Activated CD4-positive, alpha-beta T cell treated with anti-CD3 and anti-CD28 coated beads, Interleukin-2, amount 50 U/mL, for 48 hours (primary cell): Measurements from ENCODE around the gene TP53BP2.
"Not testable (repeated sequence)": the region's sequence is repeated elsewhere in the genome, so short reads cannot be mapped to it uniquely, and the experiment has no call there.

Experiments
- DNase-seq, 2 experiments: peaks; one replicate each; pipeline ENCODE4 v3.0.0-alpha.2; 2020

The TP53BP2 gene

DNA sequence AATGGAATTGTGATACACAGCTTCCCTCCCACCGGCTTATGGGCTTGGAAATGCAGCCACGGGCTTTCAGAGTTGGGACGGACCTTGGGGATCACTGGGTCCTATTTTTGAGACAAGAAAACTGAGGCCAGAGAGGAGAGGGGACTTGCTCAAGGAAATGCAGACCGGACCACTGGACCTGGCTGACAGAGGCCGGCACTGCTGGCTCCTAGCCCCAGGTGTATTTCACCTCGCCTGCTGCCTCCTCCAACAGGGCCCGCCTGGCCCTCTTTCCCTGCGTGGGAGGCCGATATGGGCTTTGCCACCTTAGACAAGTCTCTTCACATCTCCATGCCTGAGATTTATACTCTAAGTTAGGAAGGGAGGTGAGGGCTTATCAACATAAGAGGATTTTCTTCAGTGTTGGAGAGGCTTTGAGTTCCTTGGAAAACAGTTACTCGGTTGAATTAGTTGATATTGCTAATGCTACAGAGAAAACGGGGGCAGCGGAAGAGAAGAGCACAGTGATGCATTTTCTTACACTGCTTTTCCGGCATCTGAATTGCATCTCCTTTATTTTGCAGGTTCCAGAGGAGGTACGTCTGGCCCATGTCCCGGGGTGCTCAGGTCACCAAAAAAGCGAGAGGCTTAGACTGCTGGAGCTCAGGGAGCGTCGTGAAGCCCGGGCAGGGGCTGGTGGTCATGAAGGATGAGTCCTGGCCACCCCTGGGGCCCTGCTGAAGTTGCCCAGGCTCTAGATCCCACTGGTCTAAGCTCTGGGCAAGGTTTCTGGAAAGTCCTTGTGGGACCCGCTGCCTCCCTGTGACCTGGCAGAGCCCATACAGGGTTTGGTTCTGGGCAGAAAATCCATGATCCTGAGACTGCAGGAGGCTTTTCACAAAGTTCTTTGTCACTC is 88.7 kb downstream of the TP53BP2 start:
- no peak for DNase-seq

GRCh38 chr1:223755992-223756775 is 89.6 kb downstream of the TP53BP2 start:
- no peak for DNase-seq

- no peak for DNase-seq
Observed at GRCh38 chr1:223755432-223755792, 90.3 kb downstream of the TP53BP2 start.

DNA sequence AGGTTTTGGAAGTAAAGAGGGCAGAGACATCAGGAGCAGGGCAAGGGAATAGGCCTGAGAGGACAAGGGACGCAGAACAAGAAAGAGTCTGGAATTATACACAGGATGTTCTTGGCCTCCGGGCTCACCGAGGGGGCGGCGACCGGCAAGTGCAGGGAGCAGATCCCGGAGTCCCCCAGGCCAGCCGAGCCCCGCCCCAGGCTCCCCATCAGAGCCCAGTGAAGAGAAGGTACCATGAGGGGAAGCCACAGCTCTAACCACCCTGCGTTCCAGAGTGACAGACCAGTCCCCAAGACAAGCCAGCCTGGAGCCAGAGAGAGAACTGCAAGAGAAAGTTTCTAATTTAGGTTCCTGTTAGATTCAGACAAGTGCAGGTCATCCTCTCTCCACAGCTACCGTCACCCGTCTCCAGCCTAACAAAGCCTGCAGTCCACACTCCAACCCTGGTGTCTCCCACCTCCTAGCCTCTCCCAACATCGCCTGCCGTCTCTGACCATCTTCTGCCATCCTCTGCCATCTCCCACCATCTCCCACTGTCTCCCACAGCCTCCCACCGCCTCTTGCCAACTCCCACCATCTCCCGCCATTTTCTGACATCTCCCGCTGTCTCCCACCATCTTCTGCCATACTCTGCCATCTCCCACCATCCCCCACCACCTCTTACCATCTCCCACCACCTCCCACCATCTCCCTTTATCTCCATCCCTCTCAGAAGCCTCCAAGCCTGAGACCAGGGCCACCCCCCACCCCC is 90.9 kb downstream of the TP53BP2 start:
- no peak for DNase-seq

DNA sequence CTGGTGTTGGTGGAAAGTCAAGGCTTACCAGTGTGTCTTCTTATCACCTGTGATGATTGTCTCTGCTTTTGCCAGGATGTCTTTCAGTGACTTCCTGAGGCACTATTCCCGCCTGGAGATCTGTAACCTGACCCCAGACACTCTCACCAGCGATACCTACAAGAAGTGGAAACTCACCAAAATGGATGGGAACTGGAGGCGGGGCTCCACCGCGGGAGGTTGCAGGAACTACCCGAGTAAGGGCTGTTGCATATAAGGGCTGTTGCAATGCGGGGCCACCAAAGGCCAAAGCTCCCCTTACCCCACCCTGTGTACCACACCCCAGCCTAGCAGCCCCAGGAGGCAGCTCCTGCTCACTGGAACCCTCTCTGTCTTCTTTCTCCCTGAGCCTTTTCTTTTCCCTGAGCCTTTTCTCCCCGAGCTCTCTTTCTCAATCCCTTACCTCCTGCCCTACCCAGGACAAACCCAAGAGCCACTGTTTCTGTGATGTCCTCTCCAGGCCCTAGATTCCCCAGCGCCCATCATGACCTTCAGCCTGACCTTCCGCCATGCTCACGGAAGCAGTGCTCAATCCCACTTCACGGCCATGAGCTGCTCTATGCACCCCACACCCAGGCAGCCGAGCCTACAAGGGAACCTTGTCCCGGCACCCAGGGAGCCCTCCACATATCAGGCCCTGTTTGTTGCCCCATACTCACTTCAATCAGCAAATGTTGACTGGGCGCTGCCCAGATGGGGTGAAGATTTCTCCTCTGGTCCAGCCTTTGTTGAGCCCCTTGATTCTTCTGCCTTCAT is 92.8 kb downstream of the TP53BP2 start:
- DNase-seq = no peak

GRCh38 chr1:223751696-223752095 is 94.1 kb downstream of the TP53BP2 start:
- no peak for DNase-seq

GRCh38 chr1:223750730-223751570 is 94.8 kb downstream of the TP53BP2 start:
- no peak for DNase-seq

DNA sequence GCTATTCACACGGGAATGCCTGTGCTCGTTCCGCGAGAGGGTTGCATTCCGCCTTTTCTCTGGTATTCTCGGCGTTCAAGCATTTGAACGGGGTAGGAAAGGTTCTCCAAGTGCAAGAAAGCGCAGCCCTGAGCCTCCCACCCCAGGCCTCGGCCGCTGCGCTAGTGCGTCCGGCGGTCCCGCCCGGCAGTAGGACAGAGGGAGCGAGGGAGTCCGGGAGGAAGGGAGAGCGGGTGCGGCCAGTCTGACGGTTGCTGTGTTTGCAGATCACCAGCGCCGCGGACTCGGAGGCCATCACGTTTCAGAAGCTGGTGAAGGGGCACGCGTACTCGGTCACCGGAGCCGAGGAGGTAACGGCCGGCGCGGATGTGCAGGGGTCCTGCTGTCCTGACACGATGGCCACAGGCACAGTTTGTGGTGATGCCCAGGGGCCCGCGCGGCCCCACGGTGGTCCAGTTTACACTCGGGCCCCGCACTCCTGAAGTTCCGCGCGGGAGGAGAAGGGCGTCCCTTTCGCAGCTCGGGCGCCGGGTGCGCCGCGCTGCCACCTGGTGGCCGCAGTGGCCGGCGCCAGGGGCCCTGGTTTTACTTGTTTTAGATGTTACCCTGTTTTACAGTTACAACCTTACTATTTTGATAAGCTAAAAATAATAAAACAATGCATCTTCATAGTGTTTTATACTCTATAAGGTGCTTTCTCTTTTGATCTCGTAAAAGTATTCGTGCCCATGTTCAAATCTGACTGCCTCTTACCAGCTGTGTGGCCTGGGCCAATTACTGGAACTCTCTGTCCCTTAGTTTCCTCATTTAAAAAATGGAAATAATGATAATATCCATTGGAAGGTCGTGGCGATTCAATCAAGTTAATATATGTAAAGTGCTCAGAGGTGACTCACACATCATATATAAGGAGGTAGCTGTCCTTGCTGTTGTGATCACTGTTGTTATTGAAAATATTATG is 96.7 kb downstream of the TP53BP2 start:
- DNase-seq = peak; percentile 64 to 70

DNA sequence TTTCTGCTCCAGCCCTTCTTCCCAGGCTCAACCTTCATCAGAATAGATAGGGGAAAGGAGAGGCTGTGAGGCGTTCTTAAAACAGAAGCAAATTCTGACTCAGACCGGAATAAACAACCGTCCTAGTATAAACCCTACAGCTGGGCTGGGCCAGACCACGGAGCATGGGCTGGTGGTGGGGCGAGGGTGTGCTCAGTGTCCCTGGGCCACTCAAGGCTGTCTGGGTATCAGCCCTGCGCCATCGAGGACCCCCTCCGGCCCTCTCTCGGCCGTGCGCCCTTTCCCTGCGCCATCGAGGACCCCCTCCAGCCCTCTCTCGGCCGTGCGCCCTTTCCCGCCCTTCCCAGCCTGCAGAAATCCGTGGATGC is 97.4 kb downstream of the TP53BP2 start:
- peak; percentile 18 to 25 for DNase-seq

- DNase-seq = no peak
Observed at GRCh38 chr1:223747838-223748335, 97.9 kb downstream of the TP53BP2 start.

DNA sequence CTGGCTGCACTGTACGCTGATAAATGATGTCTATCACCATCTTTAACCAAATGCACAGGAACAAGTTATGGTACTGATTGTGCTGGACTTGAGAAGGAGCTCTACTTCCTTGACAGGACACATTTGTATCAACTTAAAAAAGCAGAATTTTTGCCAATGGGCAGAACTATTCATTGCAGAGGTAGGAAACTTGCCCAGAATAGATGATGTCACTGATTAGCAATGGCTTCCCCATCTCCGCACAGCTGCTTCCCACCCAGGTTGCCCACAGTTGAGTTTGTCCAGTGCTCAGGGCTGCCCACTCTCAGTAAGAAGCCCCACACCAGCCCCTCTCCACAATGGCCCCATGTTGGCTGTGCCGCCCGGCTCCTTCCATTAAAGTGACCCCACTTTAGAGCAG is 100.0 kb downstream of the TP53BP2 start:
- DNase-seq = no peak

GRCh38 chr1:223742856-223743517 is 102.8 kb downstream of the TP53BP2 start:
- DNase-seq = no peak

- no peak for DNase-seq
Observed at GRCh38 chr1:223741861-223742260, 103.9 kb downstream of the TP53BP2 start.

DNA sequence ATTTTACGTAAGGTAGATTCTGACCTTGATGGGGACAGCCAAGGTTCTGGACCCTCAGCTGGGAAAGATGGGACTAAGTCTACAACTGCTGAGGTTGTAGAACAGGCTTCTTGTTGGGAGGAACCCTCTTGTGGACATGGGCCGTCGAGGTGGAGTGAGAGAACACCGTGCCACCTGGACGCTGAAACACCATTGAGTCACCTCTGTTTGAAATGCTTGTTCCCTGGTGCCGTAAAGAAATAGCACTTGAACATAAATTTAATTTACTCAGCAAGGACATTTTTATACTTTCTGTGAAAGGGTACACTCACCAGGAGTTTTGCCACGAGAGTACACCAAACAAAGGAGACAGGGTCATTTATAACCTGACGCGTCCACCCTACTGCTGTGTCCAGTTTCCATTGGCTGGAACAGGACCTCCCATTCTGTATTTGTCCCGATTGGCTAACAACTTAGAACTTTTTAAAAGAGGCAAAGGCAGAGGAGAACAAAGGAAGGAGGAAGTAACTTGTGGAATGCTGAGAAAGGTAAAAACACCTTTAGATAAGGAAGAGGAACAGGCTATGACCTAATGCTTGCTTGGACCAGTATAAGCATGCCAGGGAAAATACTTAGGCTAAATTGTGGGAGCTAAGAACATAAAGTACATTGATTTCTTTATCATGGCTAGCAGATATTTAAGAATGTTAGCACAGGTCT is 105.6 kb downstream of the TP53BP2 start:
- DNase-seq = not testable (repeated sequence)

- DNase-seq = no peak
Observed at GRCh38 chr1:223739366-223740037, 106.2 kb downstream of the TP53BP2 start.

DNA sequence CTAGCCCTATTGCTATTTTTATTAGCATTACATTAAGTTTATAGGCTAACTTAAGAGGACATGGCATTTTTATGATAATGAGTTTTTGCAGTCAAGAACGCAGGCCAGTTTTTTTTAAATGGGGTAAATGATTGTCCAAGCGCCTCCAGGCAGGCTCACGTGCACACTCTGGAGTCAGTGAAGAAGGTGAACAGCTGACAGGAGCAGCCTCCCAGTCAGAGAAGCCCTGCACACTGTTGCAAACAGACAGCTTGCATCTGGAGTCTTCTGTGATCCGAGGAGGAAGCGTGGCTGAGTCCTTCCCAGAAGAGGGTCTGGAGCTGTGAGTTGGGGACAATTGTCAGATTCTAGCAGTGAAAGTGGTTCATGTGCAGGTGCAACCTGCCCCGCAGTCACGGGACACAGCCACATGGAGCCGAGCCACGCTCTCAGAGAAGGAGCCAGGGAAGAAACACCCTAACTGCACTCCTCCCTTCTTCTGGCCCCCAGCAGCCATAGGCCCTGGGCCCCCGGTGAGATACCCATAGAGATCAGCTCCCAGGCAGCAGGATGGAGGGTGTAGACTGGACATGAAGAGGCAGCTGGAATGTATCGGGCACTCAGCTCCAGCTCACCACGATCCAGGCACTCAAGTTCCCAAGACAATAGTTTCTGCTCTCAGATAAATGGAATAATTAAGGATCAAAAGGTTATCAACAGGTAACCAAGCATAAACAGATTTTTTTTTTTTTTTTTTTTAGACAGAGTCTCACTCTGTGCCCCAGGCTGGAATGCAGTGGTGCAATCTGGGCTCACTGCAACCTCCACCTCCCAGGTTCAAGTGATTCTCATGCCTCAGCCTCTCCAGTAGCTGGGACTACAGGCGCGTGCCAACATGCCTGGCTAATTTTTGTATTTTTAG is 107.0 kb downstream of the TP53BP2 start:
- DNase-seq = no peak

DNA sequence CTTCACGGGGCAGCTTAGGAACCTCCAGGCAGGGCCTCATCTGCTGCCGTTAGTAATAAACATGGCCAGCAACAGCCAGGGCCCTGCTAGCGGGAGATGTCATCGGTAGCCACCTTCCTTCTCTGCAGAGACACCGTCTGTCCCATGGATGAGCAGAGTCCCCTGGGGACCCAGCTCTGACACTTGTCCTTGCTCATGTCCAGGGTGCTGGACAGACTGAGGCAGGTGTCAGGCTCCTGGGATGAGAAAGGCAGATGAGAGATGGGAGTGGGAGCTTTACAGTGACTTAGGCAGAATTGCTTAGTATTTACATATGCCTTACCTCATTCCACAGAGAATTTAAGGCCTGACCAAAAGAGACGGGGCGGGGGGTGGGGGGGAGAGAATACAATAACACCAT is 108.4 kb downstream of the TP53BP2 start:
- DNase-seq = no peak
